K562 (cell line): ENCODE measurements around the gene PNPLA2. TPM values are rescaled to one million over a fixed set of nuclear protein-coding genes. Genes with fewer than 3 reads are reported as not detected.
A peak's percentile ranks its signal among the peaks of the same experiment; 100 is the strongest.

ENCODE experiments used
- C11orf30 ChIP-seq: fragments of 450-650 bp; IDR thresholded peaks from 2 replicates; pipeline ENCODE4 v1.6.1; 2016; ENCODE audit warnings: low read depth, mild to moderate bottlenecking
- CCAR2 ChIP-seq: fragments of 200-400 bp; formaldehyde crosslinking; IDR thresholded peaks from 2 replicates; pipeline ENCODE4 v1.6.1; 2017; ENCODE audit warnings: mild to moderate bottlenecking, low read depth, low read length
- DPF2 ChIP-seq: fragments of 450-650 bp; IDR thresholded peaks from 2 replicates; pipeline ENCODE4 v1.6.1; 2016
- HDAC6 ChIP-seq: IDR thresholded peaks from 2 replicates; pipeline ENCODE4 v1.6.1; 2012; ENCODE audit warnings: low read depth, mild to moderate bottlenecking, control low read depth, inconsistent platforms, low read length, moderate library complexity
- HDGF ChIP-seq: fragments of 450-650 bp; IDR thresholded peaks from 2 replicates; pipeline ENCODE4 v1.6.1; 2016
- HEY1 ChIP-seq: fragments of 250-450 bp; sonication (Bioruptor Pico); IDR thresholded peaks from 2 replicates; pipeline ENCODE4 v1.5.0; 2020; ENCODE audit warnings: mild to moderate bottlenecking, moderate library complexity, borderline replicate concordance
- MCM3 ChIP-seq: fragments of 450-650 bp; IDR thresholded peaks from 2 replicates; pipeline ENCODE4 v1.6.1; 2016
- NBN ChIP-seq: fragments of 450-650 bp; IDR thresholded peaks from 2 replicates; pipeline ENCODE4 v1.6.1; 2016; ENCODE audit warnings: low read depth, mild to moderate bottlenecking
- NFXL1 ChIP-seq: fragments of 450-650 bp; formaldehyde crosslinking; IDR thresholded peaks from 2 replicates; pipeline ENCODE4 v1.4.0; 2021; ENCODE audit warnings: mild to moderate bottlenecking
- NRF1 ChIP-seq, 2 experiments: fragments of 450-650 bp; IDR thresholded peaks in 1 of 2; conservative IDR thresholded peaks in 1 of 2; 2 replicates each; pipeline ENCODE4 v1.6.1; 2014; ENCODE audit warnings: mild to moderate bottlenecking in 2 of 2
- PTBP1 ChIP-seq: fragments of 200-400 bp; formaldehyde crosslinking; IDR thresholded peaks from 2 replicates; pipeline ENCODE4 v1.6.1; 2017; ENCODE audit warnings: low read depth, low read length
- RREB1 ChIP-seq: fragments of 250-450 bp; sonication (Bioruptor Pico); IDR thresholded peaks from 2 replicates; pipeline ENCODE4 v1.4.0; 2020
- XRCC3 ChIP-seq: fragments of 450-650 bp; IDR thresholded peaks from 2 replicates; pipeline ENCODE4 v1.6.1; 2017; ENCODE audit warnings: mild to moderate bottlenecking, moderate library complexity
- ZNF121 ChIP-seq: sonication (generic); formaldehyde crosslinking; conservative IDR thresholded peaks from 2 replicates; pipeline ENCODE4 v1.8.0; 2022; ENCODE audit warnings: missing genetic modification reagents
- polyA plus RNA-seq, 8 experiments: library from polyadenylated mRNA; depleted of rRNA in 4 of 8; stranded (reverse) in 5 of 8; unstranded in 3 of 8; fragments of >200 nt; fragmentation: Nextera tagmentation in 2 of 8; fragmentation: Illumina TruSeq in 1 of 8; extraction: Ambion mirVana in 2 of 8; extraction: Trizol in 1 of 8; gene quantifications; 2 replicates each; pipeline versions ENCODE4 v1.2.1 to v1.2.3, GENCODE V29; 2011 to 2014; ENCODE audit warnings: inconsistent platforms in 1 of 8, missing spikeins in 1 of 8
- total RNA-seq, 7 experiments: library from RNA; depleted of rRNA in 6 of 7; stranded (reverse); fragments of >200 nt in 6 of 7; fragmentation: Illumina TruSeq in 2 of 7; extraction: Trizol in 2 of 7; gene quantifications; 2 replicates each; pipeline versions ENCODE4 v1.2.1 to v1.2.3, GENCODE V29; 2011 to 2021; ENCODE audit warnings: low replicate concordance in 1 of 7
- TF ChIP-seq, protein P1 (sequence below): sonication (generic); formaldehyde crosslinking; IDR thresholded peaks from 2 replicates; pipeline ENCODE4 v1.8.0; 2023; ENCODE audit warnings: missing genetic modification reagents, mild to moderate bottlenecking, borderline replicate concordance

PNPLA2 gene
- total and polyA plus RNA-seq, 9 of the 15 experiments (the other 6 are each of a cell fraction or from before 2014, with no cell fraction given), result 0.39 to 87.1 (median 8.4) TPM

DNA sequence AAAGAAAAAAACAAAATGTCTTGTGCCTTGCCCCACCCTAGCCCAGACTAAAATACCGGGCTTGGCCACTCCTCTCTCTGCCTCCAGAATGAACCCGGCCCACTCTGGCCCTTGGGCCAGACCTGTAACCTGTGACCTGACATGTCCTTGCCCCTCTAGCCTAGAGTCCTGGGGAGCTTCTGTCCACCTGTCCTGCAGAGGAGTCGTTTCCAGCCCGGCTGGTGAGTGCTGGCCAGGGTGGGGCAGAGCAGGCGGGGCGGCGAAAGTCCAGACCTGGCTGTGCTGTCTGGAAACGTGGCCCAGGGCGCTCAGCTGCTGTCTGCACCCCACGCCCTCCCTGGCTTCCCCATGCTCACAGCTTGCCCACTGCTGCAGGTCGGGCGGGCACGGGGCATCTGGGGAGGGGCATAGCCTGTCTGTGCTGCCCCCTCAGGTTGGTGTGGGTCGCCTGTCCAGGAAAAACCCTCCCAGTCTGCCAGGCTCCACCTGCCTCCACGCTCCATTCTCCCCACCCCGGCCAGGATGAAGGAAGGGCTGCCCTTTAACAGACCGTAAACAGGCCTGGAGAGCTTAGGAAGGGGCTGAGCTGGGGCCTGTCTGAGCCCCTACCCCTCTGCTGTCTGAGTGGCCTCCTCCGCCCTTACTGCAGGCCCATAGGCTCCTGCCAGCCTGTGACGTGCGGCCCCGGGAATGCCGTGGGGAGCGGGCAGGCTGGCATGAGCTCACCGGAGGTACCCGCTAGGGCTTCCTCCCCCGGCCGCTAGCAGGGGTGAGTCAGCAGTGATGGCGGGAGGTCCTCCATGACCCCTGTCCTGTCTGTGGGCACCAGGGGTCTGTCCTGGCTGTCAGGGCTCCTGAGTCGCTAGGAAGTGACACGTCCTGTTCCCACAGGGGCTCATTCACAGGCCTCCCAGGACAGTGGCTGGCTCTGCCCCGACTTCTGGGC lies 15.9 kb downstream of the PNPLA2 start (continued):
- TF ChIP-seq NRF1 (conservative IDR thresholded peaks at IDR 0.05 in 1 of 2, IDR thresholded peaks at IDR 0.05 in 1 of 2), result no peak
- TF ChIP-seq RREB1 (CRISPR knock-in tag), result no peak
- TF ChIP-seq, protein P1, sequence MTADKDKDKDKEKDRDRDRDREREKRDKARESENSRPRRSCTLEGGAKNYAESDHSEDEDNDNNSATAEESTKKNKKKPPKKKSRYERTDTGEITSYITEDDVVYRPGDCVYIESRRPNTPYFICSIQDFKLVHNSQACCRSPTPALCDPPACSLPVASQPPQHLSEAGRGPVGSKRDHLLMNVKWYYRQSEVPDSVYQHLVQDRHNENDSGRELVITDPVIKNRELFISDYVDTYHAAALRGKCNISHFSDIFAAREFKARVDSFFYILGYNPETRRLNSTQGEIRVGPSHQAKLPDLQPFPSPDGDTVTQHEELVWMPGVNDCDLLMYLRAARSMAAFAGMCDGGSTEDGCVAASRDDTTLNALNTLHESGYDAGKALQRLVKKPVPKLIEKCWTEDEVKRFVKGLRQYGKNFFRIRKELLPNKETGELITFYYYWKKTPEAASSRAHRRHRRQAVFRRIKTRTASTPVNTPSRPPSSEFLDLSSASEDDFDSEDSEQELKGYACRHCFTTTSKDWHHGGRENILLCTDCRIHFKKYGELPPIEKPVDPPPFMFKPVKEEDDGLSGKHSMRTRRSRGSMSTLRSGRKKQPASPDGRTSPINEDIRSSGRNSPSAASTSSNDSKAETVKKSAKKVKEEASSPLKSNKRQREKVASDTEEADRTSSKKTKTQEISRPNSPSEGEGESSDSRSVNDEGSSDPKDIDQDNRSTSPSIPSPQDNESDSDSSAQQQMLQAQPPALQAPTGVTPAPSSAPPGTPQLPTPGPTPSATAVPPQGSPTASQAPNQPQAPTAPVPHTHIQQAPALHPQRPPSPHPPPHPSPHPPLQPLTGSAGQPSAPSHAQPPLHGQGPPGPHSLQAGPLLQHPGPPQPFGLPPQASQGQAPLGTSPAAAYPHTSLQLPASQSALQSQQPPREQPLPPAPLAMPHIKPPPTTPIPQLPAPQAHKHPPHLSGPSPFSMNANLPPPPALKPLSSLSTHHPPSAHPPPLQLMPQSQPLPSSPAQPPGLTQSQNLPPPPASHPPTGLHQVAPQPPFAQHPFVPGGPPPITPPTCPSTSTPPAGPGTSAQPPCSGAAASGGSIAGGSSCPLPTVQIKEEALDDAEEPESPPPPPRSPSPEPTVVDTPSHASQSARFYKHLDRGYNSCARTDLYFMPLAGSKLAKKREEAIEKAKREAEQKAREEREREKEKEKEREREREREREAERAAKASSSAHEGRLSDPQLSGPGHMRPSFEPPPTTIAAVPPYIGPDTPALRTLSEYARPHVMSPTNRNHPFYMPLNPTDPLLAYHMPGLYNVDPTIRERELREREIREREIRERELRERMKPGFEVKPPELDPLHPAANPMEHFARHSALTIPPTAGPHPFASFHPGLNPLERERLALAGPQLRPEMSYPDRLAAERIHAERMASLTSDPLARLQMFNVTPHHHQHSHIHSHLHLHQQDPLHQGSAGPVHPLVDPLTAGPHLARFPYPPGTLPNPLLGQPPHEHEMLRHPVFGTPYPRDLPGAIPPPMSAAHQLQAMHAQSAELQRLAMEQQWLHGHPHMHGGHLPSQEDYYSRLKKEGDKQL, result no peak
- no peak for TF ChIP-seq C11orf30
- no peak for TF ChIP-seq NBN
- TF ChIP-seq MCM3, result no peak
- 0 out of 2 replicates have a peak, but pooled peaks have one; percentile 4 for TF ChIP-seq HDGF
- no peak for TF ChIP-seq HDAC6
- TF ChIP-seq ZNF121 (CRISPR knock-in tag), result peak; percentile 55
- TF ChIP-seq NFXL1, result no peak
- no peak for TF ChIP-seq PTBP1
- TF ChIP-seq DPF2, result 0 out of 2 replicates have a peak, but pooled peaks have one; percentile 4
- TF ChIP-seq XRCC3, result no peak
- TF ChIP-seq HEY1, result no peak
- no peak for TF ChIP-seq CCAR2
